GM12874 (cell line): Measurements from ENCODE around the gene DUSP16.

ENCODE experiments used
- TF ChIP-seq, protein P1 (sequence below): IDR thresholded peaks from 2 replicates; pipeline ENCODE4 v1.5.1; 2011; ENCODE audit warnings: low read depth, mild to moderate bottlenecking, control low read depth, low read length, moderate library complexity; ENCODE audit not compliant: insufficient read depth

DUSP16 gene

GRCh38 chr12:12461923-12462315 lies 100.7 kb downstream of the DUSP16 start:
- TF ChIP-seq, protein P1, sequence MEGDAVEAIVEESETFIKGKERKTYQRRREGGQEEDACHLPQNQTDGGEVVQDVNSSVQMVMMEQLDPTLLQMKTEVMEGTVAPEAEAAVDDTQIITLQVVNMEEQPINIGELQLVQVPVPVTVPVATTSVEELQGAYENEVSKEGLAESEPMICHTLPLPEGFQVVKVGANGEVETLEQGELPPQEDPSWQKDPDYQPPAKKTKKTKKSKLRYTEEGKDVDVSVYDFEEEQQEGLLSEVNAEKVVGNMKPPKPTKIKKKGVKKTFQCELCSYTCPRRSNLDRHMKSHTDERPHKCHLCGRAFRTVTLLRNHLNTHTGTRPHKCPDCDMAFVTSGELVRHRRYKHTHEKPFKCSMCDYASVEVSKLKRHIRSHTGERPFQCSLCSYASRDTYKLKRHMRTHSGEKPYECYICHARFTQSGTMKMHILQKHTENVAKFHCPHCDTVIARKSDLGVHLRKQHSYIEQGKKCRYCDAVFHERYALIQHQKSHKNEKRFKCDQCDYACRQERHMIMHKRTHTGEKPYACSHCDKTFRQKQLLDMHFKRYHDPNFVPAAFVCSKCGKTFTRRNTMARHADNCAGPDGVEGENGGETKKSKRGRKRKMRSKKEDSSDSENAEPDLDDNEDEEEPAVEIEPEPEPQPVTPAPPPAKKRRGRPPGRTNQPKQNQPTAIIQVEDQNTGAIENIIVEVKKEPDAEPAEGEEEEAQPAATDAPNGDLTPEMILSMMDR, result no peak

- TF ChIP-seq, protein P1, result no peak
These were observed 101.4 kb downstream of the DUSP16 start for GRCh38 chr12:12460935-12461922.

DNA sequence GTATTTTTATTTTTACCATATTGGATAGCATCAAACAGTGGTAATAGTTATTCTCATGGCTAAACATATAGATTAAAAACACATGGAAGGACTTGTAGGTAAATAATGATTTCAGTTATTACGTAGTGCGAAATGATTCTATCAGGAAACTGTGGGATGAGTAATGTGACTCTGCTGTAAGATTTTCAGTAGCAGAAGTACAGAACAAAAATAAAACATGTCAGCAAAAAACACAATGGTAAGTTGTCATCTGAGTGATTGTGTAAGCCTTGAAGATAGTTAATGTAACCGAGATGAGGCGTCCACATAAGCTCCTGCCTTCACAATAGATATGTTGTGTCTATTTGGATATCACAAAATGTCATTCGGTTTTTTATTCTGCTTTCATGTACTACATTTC lies 106.0 kb downstream of the DUSP16 start:
- TF ChIP-seq, protein P1, result no peak

DNA sequence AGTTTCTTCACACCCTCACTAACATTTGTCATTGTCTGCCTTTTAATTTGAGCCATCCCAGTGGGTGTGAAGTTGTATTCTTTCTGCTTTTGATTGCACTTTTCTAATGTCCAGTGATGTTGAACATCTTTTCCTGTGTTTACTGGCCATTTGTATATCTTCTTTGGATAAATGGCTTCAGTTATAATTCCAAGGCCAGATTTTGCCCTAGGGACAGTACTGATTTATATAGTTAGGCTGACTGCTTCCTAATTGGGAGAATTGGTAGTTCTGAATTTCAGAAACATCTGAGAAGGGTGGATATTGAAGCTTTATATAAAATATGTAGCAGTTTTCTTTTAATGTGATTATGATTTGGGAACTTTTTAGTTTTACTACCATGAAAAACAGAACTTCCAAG lies 108.3 kb downstream of the DUSP16 start:
- TF ChIP-seq, protein P1, result no peak

DNA sequence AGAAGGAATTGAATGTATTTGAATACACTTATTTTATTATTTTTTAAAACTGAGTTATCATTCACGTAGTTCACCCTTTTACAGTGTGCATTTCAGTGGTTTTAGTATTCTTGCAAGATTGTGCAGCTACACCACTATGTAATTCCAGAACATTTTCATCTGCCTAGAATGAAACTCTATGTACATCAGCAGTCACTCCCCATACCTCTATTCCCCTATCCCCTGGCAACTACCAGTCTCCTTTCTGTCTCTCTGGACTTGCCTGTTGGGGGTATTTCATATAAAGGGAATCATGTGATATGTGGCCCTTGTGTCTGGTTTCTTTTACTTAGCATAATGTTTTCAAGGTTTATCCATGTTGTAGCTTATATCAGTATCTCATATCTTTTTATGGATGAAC lies 109.0 kb downstream of the DUSP16 start:
- TF ChIP-seq, protein P1, result no peak

DNA sequence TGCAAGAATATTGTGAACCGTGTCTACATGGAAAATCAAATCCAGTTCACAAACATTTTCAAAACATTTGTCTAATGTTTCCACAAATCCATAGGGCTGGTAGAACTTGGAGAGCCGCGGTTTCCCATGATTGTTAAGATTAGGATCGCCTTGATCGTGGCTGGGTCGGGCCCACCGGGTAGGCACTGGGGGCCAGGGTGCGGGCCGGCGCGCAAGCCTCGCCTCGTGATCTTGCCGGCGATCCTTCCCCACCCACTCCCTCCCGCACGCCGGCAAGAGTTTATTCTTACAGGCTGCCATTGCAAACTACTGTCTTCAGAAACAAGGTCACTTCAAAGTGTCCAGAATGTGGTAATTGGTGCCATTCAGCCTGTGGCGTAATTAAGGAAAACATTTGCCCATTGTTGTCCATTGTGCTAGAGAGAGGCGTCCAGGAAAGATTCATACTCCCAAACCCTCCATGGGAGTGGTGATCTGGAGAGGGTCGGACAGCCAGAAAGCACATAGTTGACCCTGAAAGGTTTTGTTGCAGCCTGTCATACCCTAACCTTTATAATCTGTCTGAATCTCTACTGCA lies 110.2 kb downstream of the DUSP16 start:
- TF ChIP-seq, protein P1, result no peak

DNA sequence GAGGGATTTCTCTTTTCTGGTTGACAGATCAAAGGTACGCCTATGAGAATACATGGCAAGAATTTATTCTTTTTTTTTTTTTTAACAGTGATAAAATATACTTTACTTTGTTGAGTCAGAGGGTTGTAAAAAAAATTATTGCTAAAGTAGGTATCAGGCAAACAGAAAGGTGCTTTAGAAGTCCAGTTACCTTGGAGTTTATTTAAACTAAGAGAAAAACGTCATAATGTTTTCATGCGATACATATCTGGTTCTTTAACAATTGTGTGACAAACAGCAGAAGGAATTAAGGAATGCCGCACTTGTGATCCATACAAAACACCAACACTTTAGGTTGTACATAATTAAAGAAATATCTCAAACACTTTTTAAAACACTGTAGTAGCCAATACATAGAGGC lies 111.6 kb downstream of the DUSP16 start:
- TF ChIP-seq, protein P1, result no peak
